GM12892 (cell line): ENCODE data around the gene SNRPN.

ENCODE experiments used
- POLR2A ChIP-seq: IDR thresholded peaks from 2 replicates; pipeline ENCODE4 v1.6.1; 2011; ENCODE audit warnings: low read depth, low read length, control low read depth
- POLR2AphosphoS5 ChIP-seq: IDR thresholded peaks from 2 replicates; pipeline ENCODE4 v1.6.1; 2011; ENCODE audit warnings: low read depth, low read length, control low read depth
- TAF1 ChIP-seq: IDR thresholded peaks from 2 replicates; pipeline ENCODE4 v1.6.1; 2011; ENCODE audit warnings: low read depth, mild to moderate bottlenecking, control low read depth, low read length, borderline replicate concordance

DNA sequence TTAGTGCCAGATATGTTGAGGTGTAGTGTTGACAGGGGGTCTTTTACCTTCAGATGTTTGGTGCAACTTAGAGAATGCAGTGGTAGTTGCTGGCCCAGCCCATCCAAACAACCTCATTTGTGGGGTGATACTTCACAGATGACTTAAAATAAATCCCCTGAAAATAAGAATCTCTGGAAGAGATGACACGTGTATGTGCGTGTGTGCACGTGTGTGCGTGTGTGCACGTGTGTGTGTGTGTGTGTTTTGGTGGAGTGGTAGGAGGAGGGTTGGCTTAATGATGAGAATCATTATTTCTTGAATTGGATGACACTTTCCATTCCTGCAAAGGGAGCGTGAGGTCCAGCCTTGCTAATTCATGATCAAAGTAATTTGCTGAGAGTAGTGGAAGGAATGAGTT is 31.9 kb downstream of the SNRPN start:
- no peak for TF ChIP-seq POLR2AphosphoS5
- no peak for TF ChIP-seq POLR2A
- TF ChIP-seq TAF1: no peak
